Neural cell (in vitro differentiated cells): ENCODE measurements around the gene TXLNB. TPM values are rescaled to one million over a fixed set of nuclear protein-coding genes. Genes with fewer than 3 reads are reported as not detected.

Source experiments
- H2AFZ ChIP-seq: fragments of 200-600, 300-800 bp; sonication (generic), shearing (Covaris generic); 2 replicates; pipeline ENCODE4 v1.6.0; 2014; ENCODE audit warnings: low read depth, mild to moderate bottlenecking, antibody characterized with exemption, low read length, moderate library complexity
- H3F3A ChIP-seq: fragments of 200-600 bp; shearing (Covaris generic); 2 replicates; pipeline ENCODE4 v1.6.1; 2016; ENCODE audit warnings: mild to moderate bottlenecking, moderate library complexity, mixed read lengths, antibody characterized with exemption, low read length; ENCODE audit not compliant: insufficient read depth, poor library complexity, severe bottlenecking
- H3K27ac ChIP-seq: fragments of 200-600, 300-800 bp; sonication (generic), shearing (Covaris generic); 2 replicates; pipeline ENCODE4 v1.5.1; 2014; ENCODE audit warnings: mild to moderate bottlenecking, low read length, moderate library complexity
- H3K27me3 ChIP-seq: fragments of 300-800, 200-600 bp; sonication (generic), shearing (Covaris generic); 2 replicates; pipeline ENCODE4 v1.6.0; 2014; ENCODE audit warnings: mild to moderate bottlenecking, low read depth, low read length, moderate library complexity; ENCODE audit not compliant: insufficient read depth
- H3K36me3 ChIP-seq: fragments of 300-800, 200-600 bp; sonication (generic), shearing (Covaris generic); 2 replicates; pipeline ENCODE4 v1.5.1; 2014; ENCODE audit warnings: mild to moderate bottlenecking, antibody characterized with exemption, low read length, moderate library complexity; ENCODE audit not compliant: insufficient read depth
- H3K4me2 ChIP-seq: fragments of 300-800, 200-600 bp; sonication (generic), shearing (Covaris generic); 2 replicates; pipeline ENCODE4 v1.6.0; 2014; ENCODE audit warnings: mild to moderate bottlenecking, low read length
- H3K4me3 ChIP-seq: fragments of 300-800, 200-600 bp; sonication (generic), shearing (Covaris generic); 2 replicates; pipeline ENCODE4 v1.5.1; 2014; ENCODE audit warnings: mild to moderate bottlenecking, low read length, moderate library complexity
- H3K79me2 ChIP-seq: fragments of 200-600 bp; shearing (Covaris generic); replicated peaks from 2 replicates; pipeline ENCODE4 v1.6.0; 2014; ENCODE audit warnings: mild to moderate bottlenecking, low read length, moderate library complexity; ENCODE audit not compliant: insufficient read depth
- H3K9ac ChIP-seq: fragments of 300-800, 200-600 bp; sonication (generic), shearing (Covaris generic); 2 replicates; pipeline ENCODE4 v1.6.1; 2016; ENCODE audit warnings: mild to moderate bottlenecking, low read length, mixed read lengths
- H3K9me2 ChIP-seq: fragments of 200-600 bp; shearing (Covaris generic); 2 replicates; pipeline ENCODE4 v1.6.1; 2016; ENCODE audit warnings: mild to moderate bottlenecking, low read length, mixed read lengths; ENCODE audit not compliant: insufficient read depth
- H3K9me3 ChIP-seq: fragments of 200-600, 300-800 bp; sonication (generic), shearing (Covaris generic); 2 replicates; pipeline ENCODE4 v1.6.1; 2016; ENCODE audit warnings: mild to moderate bottlenecking, mixed run types, low read length, moderate library complexity, mixed read lengths
- H4K20me1 ChIP-seq: fragments of 200-600 bp; shearing (Covaris generic); 2 replicates; pipeline ENCODE4 v1.6.1; 2016; ENCODE audit warnings: mild to moderate bottlenecking, mixed run types; ENCODE audit not compliant: insufficient read depth
- CTCF ChIP-seq: fragments of 450-650 bp; IDR thresholded peaks from 2 replicates; pipeline ENCODE4 v1.5.1; 2014; ENCODE audit warnings: antibody characterized with exemption, mild to moderate bottlenecking, moderate library complexity; ENCODE audit not compliant: poor library complexity, severe bottlenecking
- EP300 ChIP-seq: fragments of 450-650 bp; conservative IDR thresholded peaks from 2 replicates; pipeline ENCODE4 v1.6.1; 2014; ENCODE audit warnings: antibody characterized with exemption, mild to moderate bottlenecking, moderate library complexity; ENCODE audit not compliant: poor library complexity, severe bottlenecking
- EZH2 ChIP-seq: fragments of 200-600, 300-800 bp; shearing (Covaris generic), sonication (generic); IDR thresholded peaks from 2 replicates; pipeline ENCODE4 v1.6.1; 2014; ENCODE audit warnings: antibody characterized with exemption, low read length, borderline replicate concordance, mild to moderate bottlenecking; ENCODE audit not compliant: insufficient read depth, poor library complexity, severe bottlenecking
- MXI1 ChIP-seq: fragments of 450-650 bp; conservative IDR thresholded peaks from 2 replicates; pipeline ENCODE4 v1.6.1; 2014; ENCODE audit warnings: antibody characterized with exemption, mild to moderate bottlenecking; ENCODE audit not compliant: poor library complexity, severe bottlenecking
- POLR2AphosphoS5 ChIP-seq: IDR thresholded peaks from 2 replicates; pipeline ENCODE4 v1.6.1; 2012
- RAD21 ChIP-seq: fragments of 450-650 bp; conservative IDR thresholded peaks from 2 replicates; pipeline ENCODE4 v1.6.1; 2014; ENCODE audit warnings: antibody characterized with exemption, mild to moderate bottlenecking, moderate library complexity
- REST ChIP-seq: IDR thresholded peaks from 2 replicates; pipeline ENCODE4 v1.6.1; 2012; ENCODE audit warnings: borderline replicate concordance
- SMC3 ChIP-seq: fragments of 450-650 bp; conservative IDR thresholded peaks from 2 replicates; pipeline ENCODE4 v1.6.1; 2014; ENCODE audit warnings: antibody characterized with exemption, mild to moderate bottlenecking, moderate library complexity; ENCODE audit not compliant: poor library complexity
- TAF1 ChIP-seq: IDR thresholded peaks from 2 replicates; pipeline ENCODE4 v1.6.1; 2012; ENCODE audit warnings: low read depth
- polyA plus RNA-seq: library from polyadenylated mRNA; depleted of rRNA; stranded (reverse); fragments of >200 nt; gene quantifications from 2 replicates; pipeline ENCODE4 v1.2.3, GENCODE V29; 2014

Gene TXLNB
- polyA plus RNA-seq, 1 donor from 2014 or later: not detected

GRCh38 chr6:139247618-139248017 is 44.2 kb downstream of the TXLNB start:
- TF ChIP-seq POLR2AphosphoS5 (no peak), EP300 (no peak), RAD21 (no peak), SMC3 (no peak), MXI1 (no peak), TAF1 (no peak), CTCF (no peak), EZH2 (no peak), REST (no peak)
- Histone ChIP-seq H4K20me1 (no peaks in the 10 kb centered on the region), H2AFZ (no peak overlapping the region), H3K9ac (no peak overlapping the region), H3K79me2 (no peaks in the 10 kb centered on the region), H3K9me3 (no peaks in the 10 kb centered on the region), H3K27me3 (no peaks in the 10 kb centered on the region), H3F3A (no peaks in the 10 kb centered on the region), H3K36me3 (no peaks in the 10 kb centered on the region), H3K27ac (no peak overlapping the region), H3K9me2 (no peaks in the 10 kb centered on the region), H3K4me2 (no peak overlapping the region), H3K4me3 (no peak overlapping the region)

- TF ChIP-seq RAD21: no peak
- no peak for TF ChIP-seq EP300
- Histone ChIP-seq H3K36me3 (no peaks in the 10 kb centered on the region), H3K9me2 (no peaks in the 10 kb centered on the region), H3F3A (no peaks in the 10 kb centered on the region), H3K79me2 (no peaks in the 10 kb centered on the region), H3K27ac (no peak overlapping the region), H3K9ac (no peak overlapping the region), H3K4me2 (no peak overlapping the region), H3K4me3 (no peak overlapping the region), H4K20me1 (no peaks in the 10 kb centered on the region), H3K27me3 (no peaks in the 10 kb centered on the region), H2AFZ (no peak overlapping the region), H3K9me3 (no peaks in the 10 kb centered on the region)
Measured at GRCh38 chr6:139243536-139243935, 48.3 kb downstream of the TXLNB start.
